D341Med (cell line): Measurements from ENCODE around the gene GLG1.
"Not testable (repeated sequence)": the region's sequence is repeated elsewhere in the genome, so short reads cannot be mapped to it uniquely, and the experiment has no call there.

Experiments
- DNase-seq: peaks from one replicate; pipeline ENCODE4 v3.0.0; 2012; ENCODE audit warnings: low spot score

Gene GLG1

GRCh38 chr16:74406600-74407361, 200.1 kb downstream of the GLG1 start:
- DNase-seq: not testable (repeated sequence)

DNA sequence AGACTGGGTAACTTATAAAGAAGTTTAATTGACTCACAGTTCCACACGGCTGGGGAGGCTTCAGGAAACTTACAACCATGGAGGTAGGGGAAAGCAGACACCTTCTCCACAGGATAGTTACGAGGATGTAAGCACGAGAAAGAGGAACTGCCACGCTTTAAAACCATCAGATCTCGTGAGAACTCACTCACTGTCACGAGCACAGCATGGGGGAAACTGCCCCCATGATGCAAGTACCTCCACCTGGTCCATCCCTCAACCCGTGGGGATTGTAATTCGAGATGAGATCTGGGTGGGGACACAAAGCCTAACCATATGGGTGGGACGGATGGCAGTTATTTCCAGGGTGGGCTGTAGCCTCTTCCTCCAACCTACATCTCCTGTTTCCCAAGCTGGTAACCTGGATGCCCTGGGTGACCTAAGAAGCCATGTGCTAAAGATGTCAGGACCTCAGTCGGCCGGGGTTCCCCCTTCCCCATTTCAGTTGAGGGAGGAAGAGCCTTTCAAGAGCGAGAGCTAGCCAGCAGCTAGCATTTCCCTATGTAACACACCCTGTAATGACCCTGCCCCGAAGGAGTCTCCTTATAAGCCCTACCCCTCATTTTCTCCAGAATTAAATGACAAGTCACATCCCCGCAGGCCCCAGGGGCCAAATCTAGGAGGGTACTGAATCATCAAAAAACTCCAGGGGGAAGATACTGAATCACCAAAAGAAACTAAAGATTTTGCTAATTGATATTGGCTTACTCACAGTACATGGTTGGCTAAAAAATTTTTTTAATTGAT, 202.6 kb downstream of the GLG1 start:
- DNase-seq: not testable (repeated sequence)

- DNase-seq: not testable (repeated sequence)
Measured at GRCh38 chr16:74400238-74400637, 206.7 kb downstream of the GLG1 start.

- not testable (repeated sequence) for DNase-seq
Measured at GRCh38 chr16:74398212-74398895, 208.6 kb downstream of the GLG1 start.
